GM18508 (cell line): ENCODE measurements around the gene PPCS.
"Not testable (repeated sequence)": the region's sequence is repeated elsewhere in the genome, so short reads cannot be mapped to it uniquely, and the experiment has no call there.

Source experiments
- ATAC-seq: cut with Tn5 transposase; IDR thresholded peaks from one replicate; pipeline ENCODE4 v1.9.1; 2021; ENCODE audit warnings: moderate number of reproducible peaks; ENCODE audit not compliant: insufficient read depth, unreplicated experiment

The PPCS gene

DNA sequence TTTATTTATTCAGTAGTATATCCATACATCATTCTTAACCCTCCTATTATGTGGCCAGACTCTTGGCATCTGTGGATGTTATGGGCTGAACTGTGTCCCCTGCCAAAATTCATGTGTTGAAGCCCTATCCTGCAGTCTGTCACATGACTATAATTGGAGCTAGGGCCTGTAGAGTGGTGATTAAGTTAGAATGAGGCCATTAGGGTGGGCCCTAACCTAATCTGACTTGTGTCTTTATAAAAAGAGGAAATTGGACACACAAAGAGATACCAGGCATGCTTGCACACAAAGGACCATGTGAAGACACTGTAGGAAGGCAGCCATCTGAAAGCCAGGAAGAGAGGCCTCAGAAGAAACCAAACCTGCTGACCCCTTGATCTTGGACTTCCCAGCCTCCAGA is 7.1 kb upstream of the PPCS start:
- ATAC-seq: no peak

DNA sequence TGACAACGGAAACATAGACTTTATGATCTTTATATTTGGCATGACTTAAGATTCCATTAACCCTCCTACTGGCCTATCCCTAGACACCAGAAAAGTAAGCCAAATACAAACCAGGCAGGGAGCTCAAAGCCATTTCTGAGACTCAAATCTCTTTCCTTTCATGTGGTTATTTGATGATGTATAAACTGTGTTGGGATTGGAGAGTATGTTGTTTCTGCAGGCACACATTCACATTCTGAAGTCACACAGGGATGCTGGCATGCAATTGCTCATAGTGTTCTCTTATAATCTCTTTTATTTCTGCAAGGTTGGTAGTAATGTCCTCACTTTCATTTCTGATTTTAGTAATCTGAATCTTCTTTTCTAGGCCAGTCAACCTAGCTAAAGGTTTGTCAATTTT is 6.3 kb upstream of the PPCS start:
- no peak for ATAC-seq

DNA sequence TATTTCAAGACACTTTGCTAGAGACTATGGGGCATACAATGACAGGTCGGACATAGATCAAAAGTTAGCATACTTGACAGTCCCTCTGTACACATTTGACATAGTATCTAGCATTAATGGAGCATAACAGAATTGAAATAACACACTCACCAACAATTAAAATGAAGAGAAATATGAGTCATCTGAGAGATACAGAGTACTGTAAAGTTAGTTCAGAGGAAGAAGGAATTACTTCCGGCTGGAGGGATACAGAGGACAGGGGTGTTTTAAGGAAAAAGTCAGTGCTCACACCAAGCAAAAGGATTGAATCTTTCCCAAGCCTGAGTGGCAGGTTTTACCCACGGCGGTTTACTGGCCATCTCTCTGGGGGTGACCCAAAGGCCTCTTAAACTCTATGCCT is 3.0 kb upstream of the PPCS start:
- ATAC-seq: no peak

DNA sequence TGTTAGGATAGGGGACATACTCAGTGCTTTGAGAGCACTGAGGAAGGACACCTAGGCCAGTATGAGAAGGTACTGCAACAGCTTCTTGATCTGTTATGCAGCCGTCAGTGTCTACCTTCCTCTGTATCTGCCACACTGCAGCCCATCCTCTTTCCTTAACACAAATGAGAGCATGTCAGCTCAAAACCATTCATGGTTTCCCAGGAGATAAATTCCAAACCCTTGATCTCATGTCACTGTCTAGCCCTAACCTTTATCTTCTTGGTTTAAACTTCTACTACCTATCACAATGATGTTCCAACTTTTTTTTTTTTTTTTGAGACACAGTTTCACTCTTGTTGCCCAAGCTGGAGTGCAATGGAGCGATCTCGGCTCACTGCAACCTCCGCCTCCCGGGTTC is 1.9 kb upstream of the PPCS start:
- ATAC-seq: no peak

DNA sequence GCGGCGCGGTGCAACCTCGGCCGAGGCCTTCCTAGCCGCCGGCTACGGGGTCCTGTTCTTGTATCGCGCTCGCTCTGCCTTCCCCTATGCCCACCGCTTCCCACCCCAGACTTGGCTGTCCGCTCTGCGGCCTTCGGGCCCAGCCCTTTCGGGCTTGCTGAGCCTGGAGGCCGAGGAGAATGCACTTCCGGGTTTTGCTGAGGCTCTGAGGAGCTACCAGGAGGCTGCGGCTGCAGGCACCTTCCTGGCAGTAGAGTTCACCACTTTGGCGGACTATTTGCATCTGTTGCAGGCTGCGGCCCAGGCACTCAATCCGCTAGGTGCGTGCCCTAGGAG is 379 bp downstream of the PPCS start:
- ATAC-seq: peak; percentile 27

DNA sequence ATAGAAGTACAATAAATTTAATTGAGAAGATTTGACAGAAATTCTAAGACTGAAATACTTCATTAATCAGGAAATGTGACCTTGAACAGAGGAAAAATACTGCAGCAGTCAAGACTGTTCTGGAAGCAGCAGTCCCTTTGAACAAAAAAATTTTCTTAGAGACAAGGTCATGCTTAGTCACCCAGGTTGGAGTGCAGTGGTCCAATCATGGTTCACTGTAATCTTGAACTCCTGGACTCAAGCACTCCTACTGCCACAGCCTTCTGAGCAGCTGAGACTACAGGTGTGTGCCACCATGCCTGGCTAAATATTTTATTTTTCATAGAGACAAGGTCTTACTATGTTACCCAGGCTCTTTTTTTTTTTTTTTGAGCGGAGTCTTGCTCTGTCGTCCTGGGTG is 4.9 kb downstream of the PPCS start:
- ATAC-seq: no peak

DNA sequence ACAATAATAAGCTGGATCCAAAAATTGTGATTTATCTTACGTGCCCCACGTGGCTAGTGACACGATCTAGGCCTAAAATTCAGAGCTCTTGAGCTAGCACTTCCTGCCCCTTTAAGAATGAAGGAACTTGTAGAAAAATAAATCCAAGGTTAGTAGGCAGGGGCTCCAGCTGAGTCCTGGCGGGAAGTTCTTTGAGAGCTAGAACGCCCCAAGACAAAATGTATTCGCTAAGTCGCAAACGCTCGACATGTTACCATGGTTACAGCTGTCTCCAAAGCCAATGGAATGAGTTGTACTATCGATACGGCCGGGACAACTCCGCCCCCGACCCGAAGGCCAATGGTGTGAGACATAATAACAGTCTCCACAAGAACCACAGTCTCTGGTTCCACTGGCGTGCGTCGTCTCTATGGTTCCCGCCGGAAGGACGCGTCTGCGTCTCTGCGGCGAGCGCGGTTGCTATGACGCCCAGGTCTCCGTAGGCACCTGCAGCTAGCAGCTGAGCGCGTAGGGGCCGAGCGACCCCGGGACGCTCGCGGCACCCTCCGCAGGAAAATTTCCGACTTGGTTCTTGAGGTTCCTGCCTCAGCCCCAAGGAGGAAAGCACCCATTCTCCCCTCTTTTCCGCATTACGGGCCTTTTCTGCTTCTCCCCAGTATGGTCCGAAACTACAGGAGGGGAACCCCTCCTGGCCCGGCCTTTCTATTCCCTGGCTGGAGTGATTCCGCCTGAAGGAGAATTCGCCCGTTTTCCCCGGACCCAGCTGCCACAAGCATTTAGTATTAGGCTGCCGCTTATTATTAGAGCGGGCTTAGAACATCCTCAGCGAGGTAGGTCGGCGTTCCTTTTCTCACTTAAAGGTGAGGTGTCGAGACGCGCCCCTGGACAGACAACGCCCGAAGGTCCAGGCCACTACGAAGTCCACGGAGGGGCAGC is 6.8 kb downstream of the PPCS start, which contains the start of gene CCDC30:
Gene CCDC30 (plus strand): TSS at position 459 of the 936 bp plus-strand sequence. CDS start 17,266 bp downstream, outside the sequence.
- ATAC-seq: peak; percentile 89

DNA sequence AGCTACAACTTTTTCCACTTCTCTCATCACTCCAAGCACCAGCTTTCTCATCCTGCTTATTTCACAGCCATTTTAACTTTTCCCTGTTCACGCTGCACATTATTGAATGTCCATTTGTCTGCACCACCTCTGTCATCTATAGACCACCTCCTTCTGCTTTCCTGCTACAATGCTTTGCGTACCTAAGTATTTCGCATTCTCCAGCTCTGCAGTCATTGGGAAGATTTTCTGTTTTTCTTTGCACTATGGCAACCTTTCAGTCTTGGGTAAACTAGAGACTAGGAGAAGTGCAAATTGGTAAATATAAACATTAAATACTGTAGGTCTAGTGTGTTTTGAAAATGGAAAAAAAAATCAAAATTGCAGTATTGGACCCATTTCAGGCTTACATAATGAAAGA is 7.6 kb downstream of the PPCS start:
- ATAC-seq: no peak

DNA sequence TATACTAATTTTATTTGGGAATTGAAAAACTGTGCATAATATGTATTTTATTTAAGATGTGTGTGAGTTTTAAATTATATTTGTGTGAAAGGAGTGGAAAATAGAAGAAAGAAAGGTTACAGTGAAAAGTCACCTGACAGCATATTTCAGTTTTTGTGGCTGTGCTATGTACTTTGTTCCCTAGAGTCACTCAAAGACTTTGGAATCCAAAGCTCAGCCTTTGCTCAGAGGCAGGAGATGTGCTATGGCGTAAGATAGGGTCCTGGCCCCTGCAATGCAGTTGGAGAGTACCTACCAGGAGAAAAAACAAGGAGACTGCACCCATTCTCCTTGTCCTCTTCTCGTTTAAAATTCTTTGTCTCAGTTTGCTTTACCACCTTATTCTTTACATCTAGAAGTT is 9.7 kb downstream of the PPCS start:
- ATAC-seq: no peak

DNA sequence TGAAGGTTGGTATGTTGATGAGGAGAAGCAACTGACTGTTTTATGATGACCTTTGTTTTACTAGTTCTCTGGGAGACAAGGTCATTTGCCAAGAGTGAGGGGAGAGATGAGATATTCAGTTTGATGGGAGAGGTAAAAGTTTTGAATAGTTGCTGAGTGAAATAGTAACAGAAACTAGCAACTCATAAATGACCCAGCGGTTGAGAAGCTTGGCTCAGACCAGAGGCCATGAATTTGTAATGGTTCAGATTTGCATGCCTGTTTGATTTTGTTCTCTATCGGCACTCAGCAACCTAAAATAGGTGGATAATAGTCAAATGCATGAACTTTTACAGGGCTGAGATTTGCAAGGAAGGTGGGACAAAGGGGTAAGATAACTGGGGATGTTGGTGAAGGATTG is 13.4 kb downstream of the PPCS start:
- ATAC-seq: no peak

DNA sequence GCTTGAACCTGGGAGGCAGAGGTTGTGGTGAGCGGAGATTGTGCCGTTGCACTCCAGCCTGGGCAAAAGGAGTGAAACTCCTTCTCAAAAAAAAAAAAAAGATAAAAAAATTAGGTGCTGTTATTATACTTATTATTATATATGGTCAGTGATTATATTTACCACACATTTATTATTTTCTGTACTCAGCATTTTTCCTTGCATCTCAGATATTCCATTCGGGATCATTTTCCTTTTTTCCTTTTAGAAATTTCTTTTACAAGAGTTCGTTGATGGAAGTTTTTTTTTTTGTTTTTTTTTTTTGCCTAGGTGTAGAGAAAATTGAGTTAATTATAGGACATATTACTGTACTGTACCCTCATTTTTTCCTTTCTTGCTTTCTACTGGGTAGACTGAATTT is 20.3 kb downstream of the PPCS start:
- no peak for ATAC-seq

DNA sequence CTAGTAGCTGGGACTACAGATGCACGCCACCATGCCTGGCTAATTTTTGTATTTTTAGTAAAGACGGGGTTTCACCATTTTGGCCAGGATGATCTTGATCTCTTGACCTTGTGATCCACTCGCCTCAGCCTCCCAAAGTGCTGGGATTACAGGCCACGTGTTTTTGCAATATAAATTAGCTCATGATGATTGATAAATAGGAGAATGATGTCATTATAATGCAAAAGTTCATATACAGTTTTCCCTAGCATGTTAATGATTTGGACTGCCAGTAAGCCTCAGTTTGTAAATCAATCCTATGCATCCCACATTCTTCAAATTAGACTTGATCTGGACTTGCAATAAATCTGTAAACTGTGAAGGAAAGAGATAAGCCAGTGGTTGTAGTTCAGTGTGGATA is 21.0 kb downstream of the PPCS start:
- not testable (repeated sequence) for ATAC-seq

DNA sequence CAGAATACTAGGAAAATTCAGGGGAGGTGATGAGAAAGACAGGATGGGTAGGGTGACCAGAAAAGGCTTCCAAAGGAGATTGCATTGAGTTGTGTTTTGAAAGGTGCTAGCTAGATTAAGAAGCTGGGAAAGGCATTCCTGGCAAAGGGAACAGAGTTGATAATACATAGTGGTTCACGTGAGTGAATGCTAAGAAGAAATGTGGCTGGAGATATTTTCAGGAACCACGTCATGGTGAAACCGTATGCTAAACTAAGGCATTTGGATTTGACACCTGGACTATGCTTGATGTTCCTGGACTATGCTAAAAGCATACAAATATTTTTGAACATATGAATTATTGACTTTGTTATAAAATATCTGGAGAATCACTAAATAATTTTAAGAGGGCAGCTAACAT is 21.4 kb downstream of the PPCS start:
- ATAC-seq: no peak

DNA sequence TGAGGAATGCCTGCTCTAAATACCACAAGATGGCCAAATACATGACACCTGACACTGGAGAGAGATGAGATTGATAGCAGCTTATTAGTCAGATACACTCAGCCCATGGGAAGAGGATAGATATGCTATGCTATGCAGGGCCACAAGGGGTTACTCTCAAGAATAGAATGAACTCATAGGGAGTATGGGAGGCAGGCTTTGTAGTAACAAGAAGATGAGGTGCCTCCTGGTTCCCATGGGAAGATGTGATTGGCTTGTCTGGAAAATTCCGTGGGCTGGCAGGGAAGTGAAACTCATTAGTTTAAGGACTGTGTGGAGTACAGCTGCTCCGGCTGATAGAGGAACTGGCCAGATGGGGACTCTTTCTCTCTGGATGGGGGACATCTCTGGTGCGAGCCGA is 23.3 kb downstream of the PPCS start:
- ATAC-seq: no peak

DNA sequence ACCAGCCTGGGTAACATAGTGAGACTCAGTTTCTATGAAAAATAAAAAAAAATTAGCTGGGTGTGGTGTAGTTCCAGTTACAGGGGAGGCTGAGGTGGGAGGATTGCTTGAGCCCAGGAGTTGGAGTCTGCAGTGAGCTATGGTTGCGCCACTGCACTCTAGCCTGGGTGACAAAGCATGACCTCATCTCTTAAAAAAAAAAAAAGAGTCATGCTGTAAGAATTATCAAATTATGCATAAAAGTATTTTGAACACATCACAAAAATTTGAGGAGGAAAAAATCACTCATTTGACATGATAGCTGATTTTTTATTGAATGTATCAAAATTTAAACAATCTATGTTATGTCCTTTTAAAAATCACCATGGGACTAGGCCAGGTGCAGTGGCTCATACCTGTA is 24.6 kb downstream of the PPCS start:
- ATAC-seq: no peak

DNA sequence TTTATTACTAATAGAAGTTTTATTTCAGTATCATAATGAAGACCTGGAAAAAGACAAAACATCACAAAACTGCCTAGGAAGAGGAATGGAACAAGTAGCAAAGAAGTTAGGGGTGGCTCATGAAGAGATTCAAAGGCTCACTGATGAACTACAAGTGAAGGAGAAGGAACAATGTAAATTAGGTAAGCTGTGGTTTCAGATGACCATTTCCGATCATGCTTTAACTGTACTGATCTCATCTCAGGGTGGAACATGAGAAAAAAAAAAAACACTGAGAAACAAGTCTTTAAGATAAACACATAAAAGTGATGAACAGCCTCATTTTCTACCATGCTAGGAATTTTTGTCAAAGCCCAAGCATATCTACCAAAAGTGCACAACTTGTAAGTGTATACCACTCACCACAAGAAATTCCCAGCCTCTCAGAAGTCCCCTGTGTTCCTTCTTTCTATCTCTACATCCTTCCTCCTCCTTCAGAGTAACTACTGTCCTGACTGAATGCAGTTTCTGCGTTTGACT is 26.4 kb downstream of the PPCS start:
- no peak for ATAC-seq

DNA sequence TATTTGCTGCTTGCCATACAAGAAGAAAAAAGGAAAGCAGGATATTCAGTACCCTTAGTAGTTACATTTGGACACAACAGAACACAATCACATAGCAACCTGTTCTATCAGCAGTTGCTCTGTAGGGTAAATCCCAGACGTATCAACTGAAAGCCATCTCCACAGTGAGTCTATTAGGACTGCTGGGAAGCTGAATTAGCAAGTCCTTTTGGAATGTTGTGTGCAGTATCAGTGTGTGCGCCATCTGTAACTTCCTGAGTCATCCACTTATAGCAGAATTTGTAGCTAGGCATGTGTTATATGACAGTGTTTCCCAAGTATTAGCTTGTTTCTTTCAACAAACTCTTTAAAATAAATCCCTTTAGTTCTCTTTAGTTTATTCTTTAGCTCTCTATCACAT is 28.0 kb downstream of the PPCS start:
- ATAC-seq: no peak

DNA sequence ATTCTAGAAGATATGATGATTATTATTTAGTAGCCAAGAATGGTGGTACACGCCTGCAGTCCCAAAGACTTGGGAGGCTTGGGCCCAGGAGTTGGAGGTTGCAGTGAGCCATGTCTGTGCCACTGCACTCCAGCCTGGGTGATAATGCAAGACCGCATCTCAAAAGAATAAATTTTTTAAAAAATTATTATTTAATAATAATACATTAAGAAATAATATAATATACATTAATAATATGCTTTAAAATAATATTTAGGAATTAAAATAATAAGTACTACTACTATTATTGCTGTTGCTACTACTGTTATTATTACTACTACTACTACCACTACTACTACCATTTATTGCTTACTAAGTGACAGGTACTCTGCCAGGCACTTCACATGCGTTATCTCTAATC is 33.9 kb downstream of the PPCS start:
- no peak for ATAC-seq

DNA sequence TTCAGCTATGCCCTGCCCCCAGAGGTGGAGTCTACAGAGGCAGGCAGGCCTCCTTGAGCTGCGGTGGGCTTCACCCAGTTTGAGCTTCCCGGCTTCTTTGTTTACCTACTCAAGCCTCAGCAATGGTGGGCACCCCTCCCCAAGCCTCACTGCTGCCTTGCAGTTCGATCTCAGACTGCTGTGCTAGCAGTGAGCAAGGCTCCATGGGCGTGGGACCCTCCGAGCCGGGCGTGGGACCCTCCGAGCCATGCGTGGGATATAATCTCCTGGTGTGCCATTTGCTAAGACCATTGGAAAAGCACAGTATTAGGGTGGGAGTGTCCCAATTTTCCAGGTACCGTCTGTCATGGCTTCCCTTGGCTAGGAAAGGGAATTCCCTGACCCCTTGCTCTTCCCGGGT is 45.7 kb downstream of the PPCS start:
- ATAC-seq: not testable (repeated sequence)

DNA sequence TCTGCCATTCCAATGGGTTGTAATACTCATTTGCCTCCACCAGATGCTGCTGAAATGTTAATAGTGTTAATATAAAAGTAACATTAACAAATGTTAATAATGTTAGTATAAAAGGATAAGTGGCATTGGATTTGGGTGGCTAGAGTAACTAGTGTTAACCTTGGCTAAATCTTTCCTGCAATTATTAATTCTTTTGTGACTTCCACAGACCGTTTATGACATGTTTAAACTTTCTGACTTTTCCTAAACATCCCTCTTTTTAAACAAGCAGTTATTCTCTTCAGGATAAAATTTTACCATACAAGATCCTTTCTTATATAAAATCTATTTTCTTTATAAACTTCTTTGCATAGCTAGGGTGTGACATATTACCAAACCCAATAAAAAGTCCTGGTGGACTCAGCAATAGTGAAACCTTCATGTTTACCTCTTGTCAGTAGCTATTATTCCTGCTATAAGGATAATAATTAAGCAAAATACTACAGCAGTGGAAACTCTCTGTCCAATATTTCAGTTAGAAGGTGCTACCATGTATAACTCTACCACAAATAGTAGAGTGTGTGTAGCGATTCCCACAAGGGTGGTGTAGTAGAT is 48.3 kb downstream of the PPCS start:
- ATAC-seq: no peak

DNA sequence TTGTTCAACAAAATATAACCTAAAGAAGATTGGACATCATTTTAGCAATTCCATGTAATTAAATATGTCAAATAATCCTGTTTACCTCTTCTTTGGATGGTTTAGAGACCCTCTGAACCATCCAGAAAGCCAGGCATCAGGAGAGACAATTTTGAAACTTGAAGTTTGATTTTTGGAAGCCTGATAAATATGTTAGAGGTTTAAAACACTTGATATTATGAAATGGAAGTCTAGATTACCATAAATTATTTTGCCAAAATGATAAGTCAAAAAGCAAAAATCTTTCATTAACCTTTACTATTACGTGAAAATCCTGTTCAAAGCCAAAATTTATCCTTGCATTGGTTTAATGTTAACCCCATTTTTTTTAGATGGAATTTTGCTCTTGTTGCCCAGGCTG is 50.2 kb downstream of the PPCS start:
- no peak for ATAC-seq
